Tibial nerve (tissue), 4 donors: Measurements from ENCODE around the gene CFAP46.

Experiments used
- CTCF ChIP-seq, 5 experiments: fragments of 200-600 bp in 3 of 5; fragments of 450-650 bp in 2 of 5; sonication (generic) in 3 of 5; IDR thresholded peaks; one replicate each; pipeline ENCODE4 v1.5.1; 2016 to 2019; ENCODE audit warnings: antibody characterized with exemption in 5 of 5, mild to moderate bottlenecking in 3 of 5, moderate library complexity in 2 of 5
- EP300 ChIP-seq, 2 donors: sonication (generic); formaldehyde crosslinking; IDR thresholded peaks; one replicate each; pipeline ENCODE4 v1.6.1; 2017; ENCODE audit warnings: antibody characterized with exemption in 2 of 2, mild to moderate bottlenecking in 1 of 2
- POLR2A ChIP-seq, 2 donors: fragments of 450-650 bp; IDR thresholded peaks; one replicate each; pipeline ENCODE4 v1.6.1; 2017; ENCODE audit warnings: antibody characterized with exemption in 2 of 2, mild to moderate bottlenecking in 2 of 2, moderate library complexity in 2 of 2

- TF ChIP-seq POLR2A (IDR thresholded peaks at IDR 0.05) (no peak), CTCF (IDR thresholded peaks at IDR 0.05) (no peak), EP300 (IDR thresholded peaks at IDR 0.05) (no peak)
Observed at GRCh38 chr10:132921818-132922807, 20.3 kb downstream of the CFAP46 start.
